ENCODE results near the gene GJB3.

GJB3 gene

GRCh38 chr1:34749992-34750391 is 31.0 kb upstream of the GJB3 start:
- no peak for DNase-seq
- no peak overlapping the region for H3K27ac ChIP-seq (ENCODE audit: low read length)
- no peaks in the 10 kb centered on the region for H4K20me1 ChIP-seq (ENCODE audit: insufficient read depth, low read length)
- no peak overlapping the region for H2AFZ ChIP-seq (ENCODE audit: low read length)
- peaks cover 33% of the 10 kb centered on the region for H3K27me3 ChIP-seq (replicated peaks; ENCODE audit: insufficient read depth, low read length)
- H3K9ac ChIP-seq (ENCODE audit: low read length): no peak overlapping the region
- no peak overlapping the region for H3K4me3 ChIP-seq (ENCODE audit: low read length)
- H3K4me1 ChIP-seq (ENCODE audit: low read length): no peaks in the 10 kb centered on the region
- H3K9me2 ChIP-seq (replicated peaks; ENCODE audit: insufficient read depth, low read length): no peaks in the 10 kb centered on the region
- TF ChIP-seq CTCF (IDR thresholded peaks at IDR 0.05; ENCODE audit: low read length): no peak
- TF ChIP-seq EZH2 (optimal IDR thresholded peaks at IDR 0.05; ENCODE audit: low read depth, low read length): no peak
- TF ChIP-seq EZH2phosphoT487 (IDR thresholded peaks at IDR 0.05; ENCODE audit: low read length): no peak
- H3K4me2 ChIP-seq (ENCODE audit: low read depth, low read length): no peak overlapping the region
- H3K36me3 ChIP-seq (replicated peaks; ENCODE audit: insufficient read depth, low read length): no peaks in the 10 kb centered on the region
- H3K9me3 ChIP-seq (replicated peaks; ENCODE audit: insufficient read depth, low read length): no peaks in the 10 kb centered on the region
- H3K79me2 ChIP-seq (ENCODE audit: low read length): no peaks in the 10 kb centered on the region
- no peaks in the 10 kb centered on the region for H3F3A ChIP-seq (ENCODE audit: insufficient read depth, low read length)

- DNase-seq: no peak
- Histone ChIP-seq H3F3A (ENCODE audit: insufficient read depth, low read length) (no peaks in the 10 kb centered on the region), H3K9ac (ENCODE audit: low read length) (no peak overlapping the region), H3K9me2 (replicated peaks; ENCODE audit: insufficient read depth, low read length) (no peaks in the 10 kb centered on the region), H4K20me1 (ENCODE audit: insufficient read depth, low read length) (no peaks in the 10 kb centered on the region), H3K9me3 (replicated peaks; ENCODE audit: insufficient read depth, low read length) (no peaks in the 10 kb centered on the region), H3K4me1 (ENCODE audit: low read length) (no peaks in the 10 kb centered on the region), H3K27me3 (replicated peaks; ENCODE audit: insufficient read depth, low read length) (peaks cover 32% of the 10 kb centered on the region), H3K27ac (ENCODE audit: low read length) (no peak overlapping the region), H2AFZ (ENCODE audit: low read length) (no peak overlapping the region), H3K4me3 (ENCODE audit: low read length) (no peak overlapping the region), H3K79me2 (ENCODE audit: low read length) (no peaks in the 10 kb centered on the region), H3K4me2 (ENCODE audit: low read depth, low read length) (no peak overlapping the region), H3K36me3 (replicated peaks; ENCODE audit: insufficient read depth, low read length) (no peaks in the 10 kb centered on the region)
- TF ChIP-seq EZH2 (optimal IDR thresholded peaks at IDR 0.05; ENCODE audit: low read depth, low read length): no peak
- no peak for TF ChIP-seq EZH2phosphoT487 (IDR thresholded peaks at IDR 0.05; ENCODE audit: low read length)
- no peak for TF ChIP-seq CTCF (IDR thresholded peaks at IDR 0.05; ENCODE audit: low read length)
Measured at GRCh38 chr1:34750610-34751009, 30.4 kb upstream of the GJB3 start.

- H3K27me3 ChIP-seq (replicated peaks; ENCODE audit: insufficient read depth, low read length): peaks cover 36% of the 10 kb centered on the region
- no peaks in the 10 kb centered on the region for H3K79me2 ChIP-seq (ENCODE audit: low read length)
- no peak overlapping the region for H3K27ac ChIP-seq (ENCODE audit: low read length)
- no peaks in the 10 kb centered on the region for H3K36me3 ChIP-seq (replicated peaks; ENCODE audit: insufficient read depth, low read length)
- no peaks in the 10 kb centered on the region for H3F3A ChIP-seq (ENCODE audit: insufficient read depth, low read length)
- DNase-seq: no peak
- no peak overlapping the region for H3K4me2 ChIP-seq (ENCODE audit: low read depth, low read length)
- no peak for TF ChIP-seq EZH2phosphoT487 (IDR thresholded peaks at IDR 0.05; ENCODE audit: low read length)
- no peak for TF ChIP-seq CTCF (IDR thresholded peaks at IDR 0.05; ENCODE audit: low read length)
- no peak for TF ChIP-seq EZH2 (optimal IDR thresholded peaks at IDR 0.05; ENCODE audit: low read depth, low read length)
- no peak overlapping the region for H2AFZ ChIP-seq (ENCODE audit: low read length)
- no peaks in the 10 kb centered on the region for H3K9me3 ChIP-seq (replicated peaks; ENCODE audit: insufficient read depth, low read length)
- H3K9ac ChIP-seq (ENCODE audit: low read length): no peak overlapping the region
- no peak overlapping the region for H3K4me3 ChIP-seq (ENCODE audit: low read length)
- H4K20me1 ChIP-seq (ENCODE audit: insufficient read depth, low read length): no peaks in the 10 kb centered on the region
- H3K9me2 ChIP-seq (replicated peaks; ENCODE audit: insufficient read depth, low read length): no peaks in the 10 kb centered on the region
- no peaks in the 10 kb centered on the region for H3K4me1 ChIP-seq (ENCODE audit: low read length)
Measured at GRCh38 chr1:34753163-34753562, 27.9 kb upstream of the GJB3 start.

All from MM.1S (cell line).